Right atrium auricular region (tissue), 2 donors: ENCODE measurements around the gene C3. TPM values are rescaled to one million over a fixed set of nuclear protein-coding genes. Genes with fewer than 3 reads are reported as not detected.

Experiments
- DNase-seq: peaks from one replicate; pipeline ENCODE4 v3.0.0-alpha.2; 2019; ENCODE audit warnings: low spot score
- H3K27ac ChIP-seq, 2 donors: fragments of 200-600 bp; sonication (generic); 1 replicate in 1 of 2; 2 replicates in 1 of 2; pipeline ENCODE4 v1.5.1; 2016 to 2019
- H3K27me3 ChIP-seq, 2 donors: fragments of 200-600 bp; sonication (generic); one replicate each; pipeline versions ENCODE4 v1.5.1 to v1.6.0; 2017 to 2019
- H3K36me3 ChIP-seq: fragments of 200-600 bp; sonication (generic); one replicate; pipeline ENCODE4 v1.5.1; 2016
- H3K4me1 ChIP-seq, 2 donors: fragments of 200-600 bp; sonication (generic); one replicate each; pipeline versions ENCODE4 v1.5.1 to v1.6.0; 2017 to 2019
- H3K4me3 ChIP-seq, 2 donors: fragments of 200-600 bp; sonication (generic); 1 replicate in 1 of 2; 2 replicates in 1 of 2; pipeline ENCODE4 v1.5.1; 2017 to 2019; ENCODE audit warnings: mild to moderate bottlenecking in 1 of 2, moderate library complexity in 1 of 2
- H3K9me3 ChIP-seq, 2 donors: fragments of 200-600 bp; sonication (generic); one replicate each; pipeline ENCODE4 v1.5.1; 2019
- total RNA-seq, 2 donors: library from RNA; depleted of rRNA; stranded (reverse); fragments of >200 nt; gene quantifications; one replicate each; pipeline ENCODE4 v1.1.0, GENCODE V29; 2016
- TF ChIP-seq, protein P1 (sequence below), 2 donors: fragments of 200-600 bp; sonication (generic); IDR thresholded peaks; one replicate each; pipeline ENCODE4 v1.5.1; 2019; ENCODE audit warnings: antibody characterized with exemption in 2 of 2

Gene C3
- total RNA-seq, 2 donors from 2014 or later = 419 to 1,709 TPM

DNA sequence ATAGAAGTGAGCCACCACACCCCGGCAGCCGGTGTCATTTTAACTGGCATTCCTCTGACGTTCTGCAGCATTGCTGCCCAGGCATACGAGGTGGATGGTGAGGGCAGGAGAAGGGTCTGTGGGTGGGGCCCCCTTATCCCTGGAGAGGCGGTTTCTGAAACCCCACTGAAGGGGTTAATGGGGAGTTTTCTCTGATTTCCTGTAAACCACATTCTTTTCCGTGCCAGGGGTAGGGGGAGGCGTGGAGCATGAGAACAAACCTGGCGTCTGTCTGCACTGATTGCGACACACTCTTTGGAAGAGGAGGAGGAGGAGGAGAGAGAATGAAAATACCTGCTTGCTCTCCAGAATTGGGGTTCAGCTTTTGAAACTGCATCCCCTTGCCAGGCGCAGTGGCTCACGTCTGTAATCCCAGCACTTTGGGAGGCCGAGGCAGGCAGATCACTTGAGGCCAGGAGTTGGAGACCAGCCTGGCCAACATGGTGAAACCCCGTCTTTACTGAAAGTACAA lies 2.7 kb upstream of the C3 start:
- Histone ChIP-seq H3K4me3 (no peak overlapping the region), H3K27ac (peak overlapping the region; percentile 21 to 29), H3K27me3 (no peaks in the 10 kb centered on the region), H3K4me1 (no peaks in the 10 kb centered on the region), H3K36me3 (no peaks in the 10 kb centered on the region), H3K9me3 (no peaks in the 10 kb centered on the region)
- no peak for DNase-seq
- TF ChIP-seq, protein P1, sequence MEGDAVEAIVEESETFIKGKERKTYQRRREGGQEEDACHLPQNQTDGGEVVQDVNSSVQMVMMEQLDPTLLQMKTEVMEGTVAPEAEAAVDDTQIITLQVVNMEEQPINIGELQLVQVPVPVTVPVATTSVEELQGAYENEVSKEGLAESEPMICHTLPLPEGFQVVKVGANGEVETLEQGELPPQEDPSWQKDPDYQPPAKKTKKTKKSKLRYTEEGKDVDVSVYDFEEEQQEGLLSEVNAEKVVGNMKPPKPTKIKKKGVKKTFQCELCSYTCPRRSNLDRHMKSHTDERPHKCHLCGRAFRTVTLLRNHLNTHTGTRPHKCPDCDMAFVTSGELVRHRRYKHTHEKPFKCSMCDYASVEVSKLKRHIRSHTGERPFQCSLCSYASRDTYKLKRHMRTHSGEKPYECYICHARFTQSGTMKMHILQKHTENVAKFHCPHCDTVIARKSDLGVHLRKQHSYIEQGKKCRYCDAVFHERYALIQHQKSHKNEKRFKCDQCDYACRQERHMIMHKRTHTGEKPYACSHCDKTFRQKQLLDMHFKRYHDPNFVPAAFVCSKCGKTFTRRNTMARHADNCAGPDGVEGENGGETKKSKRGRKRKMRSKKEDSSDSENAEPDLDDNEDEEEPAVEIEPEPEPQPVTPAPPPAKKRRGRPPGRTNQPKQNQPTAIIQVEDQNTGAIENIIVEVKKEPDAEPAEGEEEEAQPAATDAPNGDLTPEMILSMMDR (IDR thresholded peaks at IDR 0.05) = no peak

DNA sequence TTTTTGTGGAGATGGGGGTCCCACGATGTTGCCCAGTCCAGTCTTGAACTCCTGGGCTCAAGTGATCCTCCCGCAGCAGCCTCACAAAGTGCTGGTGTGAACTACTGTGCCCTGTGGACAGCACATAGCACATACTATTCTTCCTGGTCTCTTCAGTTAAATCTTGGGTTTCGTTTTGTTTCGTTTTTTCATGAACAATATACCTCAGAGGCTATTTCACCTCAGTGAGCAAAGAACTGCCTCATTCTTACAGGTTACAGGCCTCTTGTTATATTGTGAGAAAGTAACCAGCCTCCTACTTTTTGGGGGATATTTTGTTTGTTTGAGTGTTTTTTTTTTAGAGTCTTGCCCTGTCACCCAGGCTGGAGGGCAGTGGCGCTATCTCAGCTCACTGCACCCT lies 1.3 kb upstream of the C3 start:
- no peaks in the 10 kb centered on the region for H3K9me3 ChIP-seq
- TF ChIP-seq, protein P1 (IDR thresholded peaks at IDR 0.05) = no peak
- H3K4me3 ChIP-seq = no peak overlapping the region
- no peaks in the 10 kb centered on the region for H3K36me3 ChIP-seq
- no peak for DNase-seq
- H3K27me3 ChIP-seq = no peaks in the 10 kb centered on the region
- H3K4me1 ChIP-seq = no peaks in the 10 kb centered on the region
- no peak overlapping the region for H3K27ac ChIP-seq

DNA sequence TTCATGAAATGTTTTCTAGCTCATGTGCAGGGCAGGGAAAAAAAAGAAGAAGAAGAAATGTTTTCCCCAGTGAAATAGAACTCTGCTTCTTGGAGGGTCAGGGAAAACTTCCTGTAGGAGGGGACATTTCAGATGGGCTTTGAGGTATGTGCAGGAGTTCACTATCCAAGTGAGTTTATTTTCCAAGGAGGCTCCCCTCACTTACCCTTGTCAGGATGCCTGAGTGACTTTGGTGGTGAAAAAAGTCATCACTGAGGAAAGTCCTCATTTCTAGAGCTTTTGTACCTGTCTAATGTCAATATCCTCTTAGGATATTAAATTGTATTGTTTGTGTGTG lies 656 bp upstream of the C3 start:
- H3K27ac ChIP-seq = no peak overlapping the region
- H3K27me3 ChIP-seq = no peaks in the 10 kb centered on the region
- H3K36me3 ChIP-seq = no peaks in the 10 kb centered on the region
- H3K4me3 ChIP-seq = no peak overlapping the region
- TF ChIP-seq, protein P1 (IDR thresholded peaks at IDR 0.05) = no peak
- H3K9me3 ChIP-seq = no peaks in the 10 kb centered on the region
- no peak for DNase-seq
- H3K4me1 ChIP-seq = no peaks in the 10 kb centered on the region

DNA sequence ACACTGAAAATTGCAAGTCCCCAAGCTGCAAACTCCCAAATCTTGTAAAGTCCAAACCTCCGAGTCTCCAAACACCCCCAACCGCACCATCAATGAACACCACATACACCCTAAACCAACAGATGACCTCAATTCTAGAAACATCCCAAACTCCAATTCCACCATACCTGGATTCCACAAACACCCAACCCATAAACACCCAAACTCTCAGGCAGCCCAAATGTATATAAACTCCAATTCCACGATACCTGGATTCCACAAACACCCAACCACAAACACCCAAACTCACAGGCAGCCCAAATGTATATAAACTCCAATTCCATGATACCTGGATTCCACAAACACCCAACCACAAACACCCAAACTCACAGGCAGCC lies 470 bp downstream of the C3 start:
- H3K4me3 ChIP-seq = peak overlapping the region; percentile 25 to 35
- no peak for DNase-seq

DNA sequence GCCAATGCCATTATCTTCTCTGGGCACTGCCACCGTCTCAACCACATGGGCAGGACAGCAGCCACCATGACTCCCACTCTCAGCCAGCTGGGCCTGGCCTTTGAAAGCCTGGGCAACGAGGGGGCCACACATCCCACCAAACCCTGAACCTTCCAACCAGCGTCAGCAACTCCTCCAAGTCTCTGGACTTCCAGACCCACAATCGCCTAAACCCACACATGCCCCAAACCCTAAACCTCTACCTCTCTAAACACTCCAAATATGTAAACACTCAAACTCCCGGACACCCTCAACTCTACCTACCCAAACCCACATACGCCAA lies 949 bp downstream of the C3 start:
- no peak for DNase-seq
- TF ChIP-seq, protein P1 (IDR thresholded peaks at IDR 0.05) = no peak
- Histone ChIP-seq H3K9me3 (no peaks in the 10 kb centered on the region), H3K36me3 (no peaks in the 10 kb centered on the region), H3K4me1 (no peaks in the 10 kb centered on the region), H3K4me3 (peak overlapping the region in 1 of 2 donors; percentile 35), H3K27me3 (no peaks in the 10 kb centered on the region), H3K27ac (peak overlapping the region in 1 of 2 donors; percentile 31)

More for the DNA sequence above, 470 bp downstream of the C3 start:
- Histone ChIP-seq H3K27ac (no peak overlapping the region), H3K9me3 (no peaks in the 10 kb centered on the region), H3K36me3 (no peaks in the 10 kb centered on the region), H3K4me1 (no peaks in the 10 kb centered on the region), H3K27me3 (no peaks in the 10 kb centered on the region)
- TF ChIP-seq, protein P1 (IDR thresholded peaks at IDR 0.05) = no peak

DNA sequence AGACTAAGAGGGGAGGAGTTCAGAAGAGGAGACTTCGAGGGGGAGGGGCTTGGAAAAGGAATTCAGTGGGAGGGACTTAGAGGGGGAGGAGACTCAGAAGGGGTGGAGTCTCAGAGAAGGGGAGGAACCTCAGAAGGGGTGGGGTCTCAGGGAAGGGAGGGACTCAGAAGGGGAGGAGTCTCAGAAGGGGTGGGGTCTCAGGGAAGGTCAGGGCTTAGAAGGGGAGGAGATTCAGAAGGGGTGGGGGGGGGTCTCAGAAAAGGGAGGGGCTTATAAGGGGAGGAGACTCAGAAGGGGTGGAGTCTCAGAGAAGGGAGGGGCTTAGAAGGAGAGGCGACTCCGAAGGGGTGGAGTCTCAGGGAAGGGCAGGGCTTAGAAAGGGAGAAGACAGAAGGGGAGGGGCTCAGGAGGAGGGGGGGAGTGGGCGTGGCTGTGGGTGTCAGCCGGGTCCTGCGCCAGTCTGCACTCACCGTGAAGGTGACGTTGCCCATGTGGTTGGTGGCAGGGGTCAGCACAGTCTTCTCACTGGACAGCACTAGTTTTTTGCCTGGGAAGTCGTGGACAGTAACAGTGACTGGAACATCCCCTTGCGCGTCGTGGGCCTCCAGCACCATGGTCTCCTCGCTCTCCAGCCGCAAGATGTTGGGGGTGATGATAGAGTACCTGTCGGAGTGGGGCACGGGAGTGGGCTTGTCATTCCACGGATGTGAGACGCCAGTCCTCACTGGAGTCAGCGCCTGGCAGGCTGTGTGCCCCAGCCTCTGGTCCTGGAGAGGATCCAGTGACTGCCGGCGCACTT lies 1.5 kb downstream of the C3 start:
- Histone ChIP-seq H3K27ac (no peak overlapping the region), H3K27me3 (no peaks in the 10 kb centered on the region), H3K36me3 (no peaks in the 10 kb centered on the region), H3K4me1 (no peaks in the 10 kb centered on the region), H3K4me3 (peak overlapping the region in 1 of 2 donors; percentile 35), H3K9me3 (no peaks in the 10 kb centered on the region)
- TF ChIP-seq, protein P1 (IDR thresholded peaks at IDR 0.05) = no peak
- DNase-seq = no peak
